Muscle of leg (tissue), 11 donors: Measurements from ENCODE around the gene TBC1D7. TPM values are rescaled to one million over a fixed set of nuclear protein-coding genes. Genes with fewer than 3 reads are reported as not detected.

Source experiments
- DNase-seq: peaks from one replicate; pipeline ENCODE4 v3.0.0; 2013
- H3K27ac ChIP-seq: one replicate; pipeline ENCODE4 v1.5.1; 2013; ENCODE audit warnings: mild to moderate bottlenecking, low read length, control low read depth
- H3K27me3 ChIP-seq: one replicate; pipeline ENCODE4 v1.6.1; 2013; ENCODE audit warnings: low read length; ENCODE audit not compliant: control insufficient read depth, insufficient read depth
- H3K36me3 ChIP-seq: one replicate; pipeline ENCODE4 v1.6.1; 2013; ENCODE audit warnings: low read length; ENCODE audit not compliant: control insufficient read depth, insufficient read depth
- H3K4me1 ChIP-seq: one replicate; pipeline ENCODE4 v1.6.1; 2013; ENCODE audit warnings: low read length; ENCODE audit not compliant: control insufficient read depth, insufficient read depth
- H3K4me3 ChIP-seq: one replicate; pipeline ENCODE4 v1.5.1; 2013; ENCODE audit warnings: low read length, control low read depth
- H3K9me3 ChIP-seq: replicated peaks from 2 replicates; pipeline ENCODE4 v1.6.1; 2013; ENCODE audit warnings: low read depth, low read length; ENCODE audit not compliant: control insufficient read depth
- whole genome bisulfite sequencing: methylation state at CpG from one replicate; pipeline ENCODE4 v1.1.5; 2013; ENCODE audit warnings: missing lambda C conversion rate; ENCODE audit not compliant: insufficient coverage; 5-methylcytosine and 5-hydroxymethylcytosine counted together
- polyA plus RNA-seq, 8 donors: library from polyadenylated mRNA; unstranded; fragments of 120-200 nt; gene quantifications; one replicate each; pipeline versions ENCODE4 v1.2.1 to v1.2.3, GENCODE V29; 2013; ENCODE audit warnings: inconsistent platforms in 1 of 8, low replicate concordance in 1 of 8; ENCODE audit not compliant: insufficient read length in 8 of 8, insufficient read depth in 1 of 8
- total RNA-seq: library from RNA; stranded (reverse); fragments of 120-200 nt; gene quantifications from one replicate; pipeline ENCODE4 v1.2.4, GENCODE V29; 2013

Gene TBC1D7
- total and polyA plus RNA-seq, 9 donors: 15.6 to 24.9 (median 19.1) TPM

GRCh38 chr6:13285705-13286104 lies 42.6 kb downstream of the TBC1D7 start:
- Histone ChIP-seq H3K27ac (no peak overlapping the region), H3K9me3 (peaks cover 17% of the 10 kb centered on the region), H3K27me3 (no peaks in the 10 kb centered on the region), H3K4me1 (no peaks in the 10 kb centered on the region), H3K4me3 (no peak overlapping the region), H3K36me3 (peaks cover 22% of the 10 kb centered on the region)
- 100% methylated on average over 1 of the region's 2 CpGs for WGBS
- DNase-seq: no peak

- Histone ChIP-seq H3K36me3 (peaks cover 22% of the 10 kb centered on the region), H3K27me3 (no peaks in the 10 kb centered on the region), H3K27ac (no peak overlapping the region), H3K4me1 (peaks cover 3% of the 10 kb centered on the region), H3K9me3 (peaks cover 17% of the 10 kb centered on the region), H3K4me3 (no peak overlapping the region)
- DNase-seq: no peak
- WGBS: 95% methylated on average over 4 of the region's 6 CpGs
These were observed 43.7 kb downstream of the TBC1D7 start for GRCh38 chr6:13284646-13285045.

- no peak overlapping the region for H3K27ac ChIP-seq
- no peak overlapping the region for H3K4me3 ChIP-seq
- WGBS: 98% methylated on average over 13 of the region's 14 CpGs
- peaks cover 19% of the 10 kb centered on the region for H3K36me3 ChIP-seq
- DNase-seq: no peak
- H3K4me1 ChIP-seq: peaks cover 3% of the 10 kb centered on the region
- H3K9me3 ChIP-seq: peaks cover 17% of the 10 kb centered on the region
- no peaks in the 10 kb centered on the region for H3K27me3 ChIP-seq
These were observed 45.0 kb downstream of the TBC1D7 start for GRCh38 chr6:13283331-13283730.

GRCh38 chr6:13282393-13283069 lies 45.8 kb downstream of the TBC1D7 start:
- H3K4me1 ChIP-seq: peaks cover 3% of the 10 kb centered on the region
- H3K27me3 ChIP-seq: no peaks in the 10 kb centered on the region
- H3K4me3 ChIP-seq: no peak overlapping the region
- 75% methylated on average over 4 of the region's 8 CpGs for WGBS
- no peak for DNase-seq
- H3K9me3 ChIP-seq: peaks cover 11% of the 10 kb centered on the region
- H3K27ac ChIP-seq: no peak overlapping the region
- peaks cover 21% of the 10 kb centered on the region for H3K36me3 ChIP-seq

DNA sequence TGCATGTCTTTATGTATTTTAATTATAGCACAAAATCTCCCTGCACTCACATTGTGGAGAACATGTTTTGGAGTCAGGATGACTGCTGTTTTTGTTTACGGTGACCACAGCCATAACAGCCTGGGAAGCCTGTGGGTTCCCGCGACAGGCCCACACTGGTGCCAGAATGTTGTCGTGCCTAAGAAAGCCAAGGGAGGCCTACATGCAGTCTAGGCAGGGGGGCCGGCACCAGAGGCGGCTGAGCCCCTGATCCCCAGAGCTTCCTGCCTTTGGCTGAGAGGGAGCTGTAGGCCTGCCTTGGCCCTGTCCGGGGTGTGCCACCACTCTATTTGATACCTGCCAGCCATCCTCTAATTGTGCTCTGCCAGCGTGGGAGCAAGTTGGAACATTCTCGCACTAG lies 46.7 kb downstream of the TBC1D7 start:
- WGBS: 69% methylated on average over 8 of the region's 9 CpGs
- Histone ChIP-seq H3K4me1 (peaks cover 3% of the 10 kb centered on the region), H3K36me3 (peaks cover 15% of the 10 kb centered on the region), H3K4me3 (no peak overlapping the region), H3K9me3 (peaks cover 2% of the 10 kb centered on the region), H3K27me3 (no peaks in the 10 kb centered on the region), H3K27ac (no peak overlapping the region)
- no peak for DNase-seq

- H3K4me1 ChIP-seq: peaks cover 3% of the 10 kb centered on the region
- no peaks in the 10 kb centered on the region for H3K9me3 ChIP-seq
- 90% methylated on average over 2 of the region's 4 CpGs for WGBS
- no peaks in the 10 kb centered on the region for H3K27me3 ChIP-seq
- H3K27ac ChIP-seq: no peak overlapping the region
- peaks cover 6% of the 10 kb centered on the region for H3K36me3 ChIP-seq
- no peak overlapping the region for H3K4me3 ChIP-seq
- no peak for DNase-seq
These were observed 48.1 kb downstream of the TBC1D7 start for GRCh38 chr6:13280254-13280653.

DNA sequence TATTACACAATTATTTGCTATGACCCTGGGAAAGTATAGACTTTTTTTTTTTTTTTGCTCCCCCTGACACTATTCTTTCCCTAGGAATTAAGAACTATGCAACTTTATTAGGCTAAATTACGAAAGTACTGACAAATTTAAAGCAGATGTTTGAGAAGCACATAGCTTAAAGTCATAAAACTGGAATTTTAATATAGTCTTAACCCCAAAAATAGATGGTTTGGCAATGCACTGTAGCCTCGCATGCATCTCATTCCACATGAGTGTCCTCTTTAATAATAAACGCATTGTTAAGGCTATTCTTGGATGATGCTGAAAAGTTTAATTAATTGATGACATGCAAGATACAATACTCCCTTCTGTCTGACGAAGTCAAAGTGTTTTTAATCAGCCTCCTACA lies 49.3 kb downstream of the TBC1D7 start:
- Histone ChIP-seq H3K4me1 (peaks cover 3% of the 10 kb centered on the region), H3K36me3 (peaks cover 5% of the 10 kb centered on the region), H3K4me3 (no peak overlapping the region), H3K27me3 (no peaks in the 10 kb centered on the region), H3K9me3 (no peaks in the 10 kb centered on the region), H3K27ac (no peak overlapping the region)
- WGBS: no CpG with 5 or more reads among the region's 4 CpGs
- DNase-seq: peak; percentile 75

DNA sequence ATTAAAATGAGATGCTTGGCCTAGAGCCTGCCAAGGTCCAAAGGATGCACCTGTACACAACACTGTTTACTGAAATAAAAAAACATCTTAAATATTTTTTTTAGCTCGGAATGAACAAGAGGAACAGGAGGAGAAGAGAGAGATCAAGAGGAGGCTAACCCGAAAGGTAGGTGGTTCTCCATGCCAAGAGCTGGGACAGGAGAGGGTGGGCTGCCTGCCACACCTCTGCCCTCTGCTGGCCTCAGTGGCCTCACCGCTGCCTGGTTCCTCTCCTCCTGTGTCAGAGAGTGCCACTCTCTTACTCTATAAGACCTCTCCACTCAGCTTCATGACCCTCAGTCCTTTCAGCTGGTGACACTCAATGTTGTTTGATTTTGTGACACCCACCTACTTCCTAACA lies 50.2 kb downstream of the TBC1D7 start:
- DNase-seq: no peak
- no CpG with 5 or more reads among the region's 3 CpGs for WGBS
- peaks cover 3% of the 10 kb centered on the region for H3K4me1 ChIP-seq

GRCh38 chr6:13277231-13277630 lies 51.1 kb downstream of the TBC1D7 start:
- Histone ChIP-seq H3K36me3 (peaks cover 5% of the 10 kb centered on the region), H3K4me1 (peaks cover 6% of the 10 kb centered on the region), H3K9me3 (no peaks in the 10 kb centered on the region), H3K27me3 (no peaks in the 10 kb centered on the region), H3K4me3 (no peak overlapping the region), H3K27ac (no peak overlapping the region)
- no peak for DNase-seq
- WGBS: no CpG with 5 or more reads among the region's 2 CpGs

More for the DNA sequence above, 50.2 kb downstream of the TBC1D7 start:
- Histone ChIP-seq H3K4me3 (no peak overlapping the region), H3K27me3 (no peaks in the 10 kb centered on the region), H3K27ac (no peak overlapping the region), H3K36me3 (peaks cover 5% of the 10 kb centered on the region), H3K9me3 (no peaks in the 10 kb centered on the region)

DNA sequence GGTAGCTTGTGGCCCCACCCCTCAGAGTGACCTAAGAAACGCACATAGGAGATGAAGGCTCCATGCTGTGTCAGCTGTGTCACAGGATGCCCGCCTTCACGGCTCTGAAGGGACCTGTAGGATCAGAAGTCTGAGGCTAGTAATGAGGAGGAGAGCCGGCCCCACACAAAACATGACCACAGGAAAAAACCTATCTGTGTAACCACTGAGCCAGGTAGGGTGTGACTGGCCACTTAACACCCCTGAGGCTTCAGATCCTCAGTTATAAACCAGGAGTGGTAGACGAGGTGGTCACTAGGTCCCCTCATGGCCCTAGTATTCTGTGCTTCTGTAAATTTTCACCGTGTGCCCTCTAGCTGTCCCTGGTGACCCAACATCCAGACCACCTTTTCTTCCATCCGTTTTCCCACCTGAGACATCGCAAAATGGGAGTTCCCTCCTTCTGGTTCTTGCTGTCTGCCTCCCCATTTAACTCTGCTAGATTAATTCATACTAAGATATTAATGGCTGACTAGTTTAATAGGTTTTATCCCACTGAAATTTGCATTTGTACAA lies 52.8 kb downstream of the TBC1D7 start:
- H3K36me3 ChIP-seq: peaks cover 5% of the 10 kb centered on the region
- H3K4me1 ChIP-seq: peaks cover 6% of the 10 kb centered on the region
- no peak for DNase-seq
- H3K9me3 ChIP-seq: no peaks in the 10 kb centered on the region
- 86% methylated on average over 3 of the region's 8 CpGs for WGBS
- no peak overlapping the region for H3K27ac ChIP-seq
- no peak overlapping the region for H3K4me3 ChIP-seq
- H3K27me3 ChIP-seq: no peaks in the 10 kb centered on the region
